ENCODE results near the gene NF2.
"Not testable (repeated sequence)": the region's sequence is repeated elsewhere in the genome, so short reads cannot be mapped to it uniquely, and the experiment has no call there.

NF2 gene

DNA sequence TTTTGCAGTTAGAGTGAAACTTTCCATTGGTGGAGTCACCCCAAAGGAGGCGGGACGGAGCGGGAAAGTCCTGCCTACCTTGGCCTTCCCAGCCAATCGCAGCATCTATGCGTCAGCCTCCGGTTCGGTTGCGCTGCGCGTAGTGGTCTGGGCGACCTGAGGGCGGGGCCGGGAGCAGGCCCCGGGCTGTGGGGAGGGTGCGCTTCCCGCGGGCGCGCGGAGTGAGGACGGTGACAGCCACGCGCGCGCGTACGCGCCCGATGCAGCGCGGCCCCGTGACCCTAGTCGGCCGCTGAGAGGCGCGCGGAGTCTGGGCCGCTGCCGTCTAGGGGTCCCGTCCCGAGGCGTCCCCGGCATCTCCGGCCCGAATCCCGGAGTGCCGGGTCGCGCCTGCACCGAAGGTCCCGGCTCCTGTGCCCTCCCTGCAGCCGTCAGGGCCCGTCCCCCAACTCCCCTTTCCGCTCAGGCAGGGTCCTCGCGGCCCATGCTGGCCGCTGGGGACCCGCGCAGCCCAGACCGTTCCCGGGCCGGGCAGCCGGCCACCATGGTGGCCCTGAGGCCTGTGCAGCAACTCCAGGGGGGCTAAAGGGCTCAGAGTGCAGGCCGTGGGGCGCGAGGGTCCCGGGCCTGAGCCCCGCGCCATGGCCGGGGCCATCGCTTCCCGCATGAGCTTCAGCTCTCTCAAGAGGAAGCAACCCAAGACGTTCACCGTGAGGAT is at the start of gene NF2:
Gene NF2 (plus strand): TSS at position 276 of the 718 bp plus-strand sequence. CDS start 366 bp downstream, at position 642.
- Histone ChIP-seq H3K9me3 (ENCODE audit: control insufficient read depth in 1 of 2, low read length in 2 of 2) (no peaks in the 10 kb centered on the region), H3K4me3 (ENCODE audit: low read depth in 1 of 2, low read length in 2 of 2) (peak within 1 kb of the TSS; percentile 89 to 92), H3K27ac (ENCODE audit: low read depth, low read length) (peak within 1 kb of the TSS; percentile 84), H3K4me1 (ENCODE audit: control insufficient read depth in 1 of 2, insufficient read depth in 2 of 2, low read length in 2 of 2) (peaks cover 10 to 13% of the 10 kb centered on the region in 2 donors), H3K9ac (ENCODE audit: low read depth in 1 of 2, low read length in 2 of 2) (peak within 1 kb of the TSS; percentile 93 to 96), H3K36me3 (ENCODE audit: control insufficient read depth in 1 of 2, insufficient read depth in 2 of 2, low read length in 2 of 2) (peaks cover 0 to 4% of the 10 kb centered on the region in 2 donors), H3K27me3 (ENCODE audit: control insufficient read depth in 1 of 2, insufficient read depth in 2 of 2, low read length in 2 of 2) (no peaks in the 10 kb centered on the region)

DNA sequence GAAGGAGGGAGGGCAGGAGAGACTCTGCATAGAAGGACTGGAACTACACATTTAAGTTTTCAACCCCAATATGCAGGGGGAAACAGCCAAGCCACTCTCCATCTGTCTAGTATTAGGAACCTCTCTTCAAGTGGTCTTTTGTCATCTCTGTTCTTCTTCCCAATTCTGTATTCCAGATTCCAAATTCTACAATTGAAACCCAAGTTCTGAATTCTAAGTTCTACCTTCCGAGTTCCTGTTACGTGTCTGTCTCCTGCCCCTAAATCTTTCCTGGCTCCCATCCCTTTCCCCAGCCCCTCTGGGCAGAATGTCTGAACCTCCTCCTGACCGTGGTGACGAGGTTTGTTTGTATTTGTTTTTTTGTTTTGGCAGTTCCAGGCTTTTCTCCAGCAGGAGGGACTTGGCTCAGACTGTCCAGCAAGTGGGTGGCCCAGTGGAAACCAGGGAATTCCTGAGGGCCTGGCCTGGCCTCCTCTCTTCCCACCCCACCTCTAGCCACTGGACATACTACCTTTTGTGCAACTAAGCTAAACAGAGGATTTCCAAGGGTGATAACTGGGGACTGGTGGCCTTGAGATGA is 48.3 kb upstream of the NF2 start:
- no peak overlapping the region for H3K4me3 ChIP-seq (ENCODE audit: low read depth in 1 of 2, low read length in 2 of 2)
- no peaks in the 10 kb centered on the region for H3K9me3 ChIP-seq (ENCODE audit: control insufficient read depth in 1 of 2, low read length in 2 of 2)
- H3K27ac ChIP-seq (ENCODE audit: low read depth, low read length): no peak overlapping the region
- H3K4me1 ChIP-seq (ENCODE audit: control insufficient read depth in 1 of 2, insufficient read depth in 2 of 2, low read length in 2 of 2): peaks cover 3 to 16% of the 10 kb centered on the region in 2 donors
- H3K36me3 ChIP-seq (ENCODE audit: control insufficient read depth in 1 of 2, insufficient read depth in 2 of 2, low read length in 2 of 2): peaks cover 15 to 44% of the 10 kb centered on the region in 2 donors
- no peak overlapping the region for H3K9ac ChIP-seq (ENCODE audit: low read depth in 1 of 2, low read length in 2 of 2)
- no peaks in the 10 kb centered on the region for H3K27me3 ChIP-seq (ENCODE audit: control insufficient read depth in 1 of 2, insufficient read depth in 2 of 2, low read length in 2 of 2)

DNA sequence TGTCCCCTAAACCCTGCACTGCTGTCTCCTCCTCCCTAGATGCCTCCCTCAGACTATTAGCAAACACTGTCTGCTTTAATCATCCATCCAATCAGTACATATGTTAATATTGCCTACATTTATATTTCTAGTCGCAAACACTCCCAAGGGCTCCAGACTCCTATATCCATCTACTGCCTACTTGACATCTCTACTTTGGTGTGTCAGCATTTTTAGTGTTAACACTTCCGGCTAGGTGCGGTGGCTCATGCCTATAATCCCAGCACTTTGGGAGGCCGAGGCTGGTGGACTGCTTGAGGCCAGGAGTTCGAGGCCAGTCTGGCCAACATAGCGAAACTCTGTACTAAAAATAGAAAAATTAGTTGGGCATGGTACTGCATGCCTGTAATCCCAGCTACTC is 44.4 kb upstream of the NF2 start:
- H3K36me3 ChIP-seq (ENCODE audit: control insufficient read depth in 1 of 2, insufficient read depth in 2 of 2, low read length in 2 of 2): peaks cover 34 to 67% of the 10 kb centered on the region in 2 donors
- H3K4me1 ChIP-seq (ENCODE audit: control insufficient read depth in 1 of 2, insufficient read depth in 2 of 2, low read length in 2 of 2): peaks cover 2 to 14% of the 10 kb centered on the region in 2 donors

DNA sequence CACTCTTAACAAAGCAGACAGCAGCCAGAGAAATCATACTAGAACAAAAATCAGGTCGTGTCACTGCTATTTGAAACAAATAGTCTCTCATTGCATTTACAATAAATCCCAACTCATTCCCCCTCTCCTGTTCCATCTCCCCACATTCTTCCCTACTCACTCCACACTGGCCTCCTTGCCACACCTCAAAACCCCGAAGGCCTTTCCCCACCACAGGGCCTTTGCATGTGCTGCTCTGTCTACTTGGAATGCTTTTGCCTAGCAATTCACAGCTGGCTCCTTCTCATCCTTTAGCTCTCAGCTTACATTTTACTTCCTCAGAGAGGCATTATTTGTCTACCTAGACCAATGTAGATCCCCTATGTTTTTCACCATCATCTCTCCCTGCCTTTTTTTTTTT is 43.6 kb upstream of the NF2 start:
- Histone ChIP-seq H3K4me3 (ENCODE audit: low read depth in 1 of 2, low read length in 2 of 2) (no peak overlapping the region), H3K9ac (ENCODE audit: low read depth in 1 of 2, low read length in 2 of 2) (no peak overlapping the region), H3K9me3 (ENCODE audit: control insufficient read depth in 1 of 2, low read length in 2 of 2) (no peaks in the 10 kb centered on the region), H3K27ac (ENCODE audit: low read depth, low read length) (no peak overlapping the region), H3K4me1 (ENCODE audit: control insufficient read depth in 1 of 2, insufficient read depth in 2 of 2, low read length in 2 of 2) (peaks cover 0 to 5% of the 10 kb centered on the region in 2 donors), H3K27me3 (ENCODE audit: control insufficient read depth in 1 of 2, insufficient read depth in 2 of 2, low read length in 2 of 2) (no peaks in the 10 kb centered on the region), H3K36me3 (ENCODE audit: control insufficient read depth in 1 of 2, insufficient read depth in 2 of 2, low read length in 2 of 2) (peaks cover 34 to 70% of the 10 kb centered on the region in 2 donors)

More for the DNA sequence above, 44.4 kb upstream of the NF2 start:
- Histone ChIP-seq H3K4me3 (ENCODE audit: low read depth in 1 of 2, low read length in 2 of 2) (no peak overlapping the region), H3K27ac (ENCODE audit: low read depth, low read length) (no peak overlapping the region), H3K9me3 (ENCODE audit: control insufficient read depth in 1 of 2, low read length in 2 of 2) (no peaks in the 10 kb centered on the region), H3K27me3 (ENCODE audit: control insufficient read depth in 1 of 2, insufficient read depth in 2 of 2, low read length in 2 of 2) (no peaks in the 10 kb centered on the region), H3K9ac (ENCODE audit: low read depth in 1 of 2, low read length in 2 of 2) (no peak overlapping the region)

DNA sequence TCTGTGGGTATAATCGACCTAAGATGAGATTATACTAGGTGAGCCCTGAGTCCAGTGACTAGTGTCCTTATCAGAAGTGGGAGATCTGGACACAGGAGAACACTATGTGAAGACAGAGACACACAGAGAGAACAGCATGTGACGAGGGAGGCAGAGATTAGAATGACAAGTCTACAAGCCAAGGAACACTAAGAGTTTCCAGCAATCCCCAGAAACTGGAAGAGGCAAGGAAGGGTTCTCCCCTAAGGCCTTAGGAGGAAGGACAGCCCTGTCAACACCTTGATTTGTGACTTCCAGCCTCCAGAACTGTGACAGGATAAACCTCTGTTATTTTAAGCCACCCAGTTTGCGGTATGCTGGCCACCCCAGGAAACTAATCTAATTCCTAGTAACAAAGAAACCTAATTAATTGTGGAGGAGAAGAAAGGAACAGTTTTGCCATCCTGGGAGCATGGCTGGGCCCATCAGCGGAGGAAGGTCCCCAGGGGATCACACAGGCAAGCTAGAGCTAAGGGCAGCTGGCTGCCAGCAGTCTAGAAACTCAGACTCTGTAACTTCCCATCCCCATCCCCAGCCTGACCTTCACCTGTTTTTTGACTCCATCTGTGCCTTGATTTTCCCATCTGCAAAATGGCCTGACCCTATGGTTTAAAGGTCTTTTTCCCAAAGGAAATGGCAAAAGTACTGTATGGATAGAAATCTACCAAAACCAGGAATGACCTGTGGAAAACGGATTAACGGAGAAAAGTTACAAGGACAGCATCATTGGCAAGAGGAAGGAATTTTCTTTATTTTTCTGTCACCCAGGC is 39.6 kb upstream of the NF2 start:
- H3K4me1 ChIP-seq (ENCODE audit: control insufficient read depth in 1 of 2, insufficient read depth in 2 of 2, low read length in 2 of 2): no peaks in the 10 kb centered on the region
- H3K9me3 ChIP-seq (ENCODE audit: control insufficient read depth in 1 of 2, low read length in 2 of 2): no peaks in the 10 kb centered on the region
- H3K27ac ChIP-seq (ENCODE audit: low read depth, low read length): no peak overlapping the region
- peaks cover 25 to 56% of the 10 kb centered on the region in 2 donors for H3K36me3 ChIP-seq (ENCODE audit: control insufficient read depth in 1 of 2, insufficient read depth in 2 of 2, low read length in 2 of 2)
- H3K9ac ChIP-seq (ENCODE audit: low read depth in 1 of 2, low read length in 2 of 2): no peak overlapping the region
- H3K27me3 ChIP-seq (ENCODE audit: control insufficient read depth in 1 of 2, insufficient read depth in 2 of 2, low read length in 2 of 2): no peaks in the 10 kb centered on the region
- no peak overlapping the region for H3K4me3 ChIP-seq (ENCODE audit: low read depth in 1 of 2, low read length in 2 of 2)

DNA sequence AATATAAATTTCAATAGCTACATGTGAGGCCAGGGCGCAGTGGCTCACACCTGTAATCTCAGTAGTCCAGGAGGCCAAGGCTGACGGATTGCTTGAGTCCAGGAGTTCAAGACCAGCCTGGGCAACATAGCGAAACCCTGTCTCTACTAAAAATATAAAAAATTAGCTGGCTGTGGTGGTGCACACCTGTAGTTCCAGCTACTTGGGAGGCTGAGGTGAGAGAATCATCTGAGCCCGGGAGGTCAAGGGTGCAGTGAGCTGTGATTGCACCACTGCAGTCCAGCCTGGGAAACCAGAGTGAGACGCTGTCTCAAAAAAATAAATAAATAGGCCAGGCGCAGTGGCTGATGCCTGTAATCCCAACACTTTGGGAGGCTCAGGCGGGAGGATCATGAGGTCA is 36.9 kb upstream of the NF2 start:
- not testable (repeated sequence) for H3K4me3 ChIP-seq (ENCODE audit: low read depth in 1 of 2, low read length in 2 of 2); H3K9me3 ChIP-seq (ENCODE audit: control insufficient read depth in 1 of 2, low read length in 2 of 2); H3K9ac ChIP-seq (ENCODE audit: low read depth in 1 of 2, low read length in 2 of 2); H3K4me1 ChIP-seq (ENCODE audit: control insufficient read depth in 1 of 2, insufficient read depth in 2 of 2, low read length in 2 of 2); H3K27me3 ChIP-seq (ENCODE audit: control insufficient read depth in 1 of 2, insufficient read depth in 2 of 2, low read length in 2 of 2); H3K27ac ChIP-seq (ENCODE audit: low read depth, low read length)
- peaks cover 8 to 48% of the 10 kb centered on the region in 2 donors for H3K36me3 ChIP-seq (ENCODE audit: control insufficient read depth in 1 of 2, insufficient read depth in 2 of 2, low read length in 2 of 2)

DNA sequence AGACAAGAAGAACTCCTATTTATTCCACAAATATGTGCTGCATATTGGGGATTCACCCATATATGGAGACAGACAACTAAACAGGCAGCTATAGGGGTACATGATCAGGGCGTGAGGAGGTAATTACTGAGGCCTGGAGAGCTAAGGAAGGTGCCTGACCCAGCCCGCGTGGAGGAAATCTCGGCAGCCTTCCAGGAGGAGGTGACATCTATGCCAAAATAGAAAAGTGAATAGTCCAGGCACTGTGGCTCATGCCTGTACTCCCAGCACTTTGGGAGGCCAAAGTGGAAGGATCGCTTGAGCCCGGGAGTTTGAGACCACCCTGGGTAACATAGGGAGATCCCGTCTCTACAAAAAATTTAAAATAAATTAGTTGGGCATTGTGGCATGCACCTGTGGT is 36.1 kb upstream of the NF2 start:
- H3K4me3 ChIP-seq (ENCODE audit: low read depth in 1 of 2, low read length in 2 of 2): no peak overlapping the region
- no peaks in the 10 kb centered on the region for H3K27me3 ChIP-seq (ENCODE audit: control insufficient read depth in 1 of 2, insufficient read depth in 2 of 2, low read length in 2 of 2)
- H3K4me1 ChIP-seq (ENCODE audit: control insufficient read depth in 1 of 2, insufficient read depth in 2 of 2, low read length in 2 of 2): no peaks in the 10 kb centered on the region
- no peak overlapping the region for H3K27ac ChIP-seq (ENCODE audit: low read depth, low read length)
- H3K9me3 ChIP-seq (ENCODE audit: control insufficient read depth in 1 of 2, low read length in 2 of 2): no peaks in the 10 kb centered on the region
- no peak overlapping the region for H3K9ac ChIP-seq (ENCODE audit: low read depth in 1 of 2, low read length in 2 of 2)
- peaks cover 0 to 40% of the 10 kb centered on the region in 2 donors for H3K36me3 ChIP-seq (ENCODE audit: control insufficient read depth in 1 of 2, insufficient read depth in 2 of 2, low read length in 2 of 2)

DNA sequence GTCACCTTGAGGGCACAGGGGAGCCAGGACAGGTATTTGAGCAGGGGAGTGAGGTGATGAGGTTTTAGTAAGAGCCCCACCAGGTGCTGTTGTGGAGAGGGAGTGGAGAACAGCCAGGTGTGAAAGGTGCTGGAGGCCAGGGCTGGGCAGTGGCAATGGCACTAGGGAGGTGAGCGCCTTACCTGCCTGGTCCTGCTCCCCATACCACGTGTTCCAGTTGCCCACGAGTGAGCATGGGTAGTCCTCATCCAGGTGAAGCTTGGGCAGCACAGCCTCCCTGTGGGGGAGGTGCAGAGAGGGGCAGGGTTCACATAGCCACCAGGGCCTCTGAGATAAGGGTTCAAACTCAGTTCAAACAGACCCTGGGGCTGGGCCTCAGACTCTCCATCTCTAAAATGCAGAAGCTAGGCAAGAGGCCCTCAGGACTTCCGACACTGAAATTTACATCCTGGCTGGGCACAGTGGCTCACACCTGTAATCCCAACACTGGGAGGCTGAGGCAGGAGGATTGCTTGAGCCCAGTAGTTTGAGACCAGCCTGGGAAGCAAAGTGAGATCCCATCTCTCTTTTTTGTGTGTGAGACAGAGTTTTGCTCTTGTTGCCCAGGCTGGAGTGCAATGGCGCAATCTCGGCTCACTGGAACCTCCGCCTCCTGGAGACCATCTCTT is 34.3 kb upstream of the NF2 start:
- Histone ChIP-seq H3K27me3 (ENCODE audit: control insufficient read depth in 1 of 2, insufficient read depth in 2 of 2, low read length in 2 of 2) (no peaks in the 10 kb centered on the region), H3K27ac (ENCODE audit: low read depth, low read length) (no peak overlapping the region), H3K36me3 (ENCODE audit: control insufficient read depth in 1 of 2, insufficient read depth in 2 of 2, low read length in 2 of 2) (peaks cover 0 to 34% of the 10 kb centered on the region in 2 donors), H3K9me3 (ENCODE audit: control insufficient read depth in 1 of 2, low read length in 2 of 2) (no peaks in the 10 kb centered on the region), H3K9ac (ENCODE audit: low read depth in 1 of 2, low read length in 2 of 2) (no peak overlapping the region), H3K4me1 (ENCODE audit: control insufficient read depth in 1 of 2, insufficient read depth in 2 of 2, low read length in 2 of 2) (no peaks in the 10 kb centered on the region), H3K4me3 (ENCODE audit: low read depth in 1 of 2, low read length in 2 of 2) (no peak overlapping the region)

DNA sequence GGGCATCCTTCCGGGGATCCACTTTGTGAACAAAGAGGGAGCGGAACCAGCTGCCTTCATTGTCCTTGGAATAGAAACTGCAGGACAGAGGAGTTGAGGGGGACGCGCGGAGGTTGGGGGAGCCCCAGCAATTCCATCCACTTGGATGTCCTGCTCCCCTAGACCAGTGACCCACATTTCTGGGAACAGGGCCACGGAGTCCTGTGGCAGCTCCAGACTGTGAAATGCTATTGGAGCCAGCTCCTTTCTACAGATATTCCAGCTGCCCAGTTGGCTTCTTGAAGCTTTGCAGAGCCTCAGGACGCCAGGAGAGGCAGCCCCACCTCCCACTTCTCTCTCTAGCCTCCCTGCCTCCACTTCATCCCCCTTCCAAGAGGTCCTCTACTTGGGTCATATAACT is 33.0 kb upstream of the NF2 start:
- peaks cover 0 to 27% of the 10 kb centered on the region in 2 donors for H3K36me3 ChIP-seq (ENCODE audit: control insufficient read depth in 1 of 2, insufficient read depth in 2 of 2, low read length in 2 of 2)
- peaks cover 0 to 4% of the 10 kb centered on the region in 2 donors for H3K4me1 ChIP-seq (ENCODE audit: control insufficient read depth in 1 of 2, insufficient read depth in 2 of 2, low read length in 2 of 2)
- H3K9me3 ChIP-seq (ENCODE audit: control insufficient read depth in 1 of 2, low read length in 2 of 2): no peaks in the 10 kb centered on the region
- no peak overlapping the region for H3K9ac ChIP-seq (ENCODE audit: low read depth in 1 of 2, low read length in 2 of 2)
- no peaks in the 10 kb centered on the region for H3K27me3 ChIP-seq (ENCODE audit: control insufficient read depth in 1 of 2, insufficient read depth in 2 of 2, low read length in 2 of 2)
- no peak overlapping the region for H3K4me3 ChIP-seq (ENCODE audit: low read depth in 1 of 2, low read length in 2 of 2)
- no peak overlapping the region for H3K27ac ChIP-seq (ENCODE audit: low read depth, low read length)
